HG02678 (cell line): ENCODE data around the gene NPPC.
"Not testable (repeated sequence)": the region's sequence is repeated elsewhere in the genome, so short reads cannot be mapped to it uniquely, and the experiment has no call there.

Source experiments
- ATAC-seq: cut with Tn5 transposase; IDR thresholded peaks from one replicate; pipeline ENCODE4 v1.9.1; 2021; ENCODE audit warnings: mild to moderate bottlenecking, moderate library complexity; ENCODE audit not compliant: unreplicated experiment

Gene NPPC, protein sequence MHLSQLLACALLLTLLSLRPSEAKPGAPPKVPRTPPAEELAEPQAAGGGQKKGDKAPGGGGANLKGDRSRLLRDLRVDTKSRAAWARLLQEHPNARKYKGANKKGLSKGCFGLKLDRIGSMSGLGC

DNA sequence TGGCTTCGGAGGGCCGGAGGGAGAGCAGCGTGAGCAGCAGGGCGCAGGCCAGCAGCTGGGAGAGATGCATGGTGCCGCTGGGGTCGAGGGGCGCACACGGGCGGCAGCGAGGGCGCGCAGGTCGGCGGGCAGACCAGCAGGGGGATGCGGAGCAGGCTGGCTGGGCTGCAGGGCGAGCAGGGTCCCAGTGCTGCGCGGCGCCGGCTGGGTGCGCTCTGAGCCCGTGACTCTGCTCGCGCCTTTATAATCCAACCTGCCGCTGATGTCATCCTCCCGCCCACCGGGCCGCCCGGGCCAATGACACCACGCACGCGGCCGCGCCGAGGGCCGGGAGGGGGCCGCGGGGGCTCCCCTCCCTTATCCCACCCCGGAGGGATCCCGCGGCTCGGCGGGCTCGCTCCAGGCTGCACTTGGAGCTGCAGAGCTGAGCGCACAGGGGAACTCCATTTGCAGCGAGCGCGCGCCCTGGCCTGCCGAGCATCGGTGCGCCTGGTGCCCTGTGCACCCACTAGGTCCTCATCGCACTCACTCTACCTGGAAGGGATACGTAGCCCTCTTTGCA is at the start of gene NPPC:
NPPC (minus strand) TSS at position 217 of the 562 bp plus-strand sequence; CDS start at position 70, 147 bp downstream.
- ATAC-seq, result peak; percentile 58

DNA sequence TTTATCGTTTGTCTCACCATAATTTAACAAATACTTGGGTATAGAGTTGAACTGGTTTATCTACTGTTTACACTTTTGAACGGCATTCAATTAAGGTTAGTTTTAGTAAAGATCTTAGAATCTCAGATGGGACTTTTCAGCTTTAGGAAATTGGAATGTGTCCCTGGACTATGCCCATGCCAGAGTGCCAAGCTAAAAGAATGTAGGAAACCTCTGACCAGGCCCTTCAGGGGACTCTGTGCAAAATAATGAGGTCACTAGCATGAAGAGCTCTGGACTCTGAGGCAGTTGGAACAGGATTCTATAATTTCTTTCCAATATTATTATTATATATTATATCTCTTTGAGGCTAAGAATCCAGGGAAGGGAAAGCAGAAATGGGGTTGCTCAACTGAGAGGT is 48.8 kb upstream of the NPPC start:
- ATAC-seq, result no peak

DNA sequence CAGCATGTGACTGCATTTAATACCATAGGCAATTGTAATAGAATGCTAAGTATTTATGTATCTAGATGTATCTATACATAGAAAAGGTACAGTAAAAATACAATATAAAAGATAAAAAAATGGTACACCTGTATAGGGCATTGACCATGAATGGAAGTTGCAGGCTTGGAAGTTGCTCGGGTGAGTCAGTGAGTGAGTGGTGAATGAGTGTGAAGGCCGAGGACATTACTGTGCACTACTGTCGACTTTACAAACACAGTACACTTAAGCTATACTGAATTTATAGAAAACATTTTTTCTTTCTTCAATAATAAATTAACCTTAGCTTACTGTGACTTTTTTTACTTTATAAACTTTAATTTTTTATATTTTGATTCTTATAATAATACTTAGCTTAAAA is 44.3 kb upstream of the NPPC start:
- ATAC-seq, result no peak

DNA sequence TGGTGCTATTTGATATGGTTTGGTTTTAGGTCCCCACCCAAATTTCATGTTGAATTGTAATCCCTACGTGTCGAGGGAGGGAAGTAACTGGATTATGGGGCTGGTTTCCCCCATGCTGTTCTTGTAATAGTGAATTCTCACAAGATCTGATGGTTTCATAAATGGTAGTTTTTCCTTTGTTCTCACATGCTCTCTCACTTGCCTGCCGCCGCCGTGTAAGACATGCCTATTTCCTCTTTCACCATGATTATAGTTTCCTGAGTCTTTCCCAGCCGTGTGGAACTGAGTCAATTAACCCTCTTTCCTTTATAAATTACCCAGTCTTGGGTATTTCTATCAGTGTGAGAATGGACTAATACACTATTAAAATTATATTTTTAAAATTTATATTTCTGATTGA is 42.6 kb upstream of the NPPC start:
- ATAC-seq, result no peak

DNA sequence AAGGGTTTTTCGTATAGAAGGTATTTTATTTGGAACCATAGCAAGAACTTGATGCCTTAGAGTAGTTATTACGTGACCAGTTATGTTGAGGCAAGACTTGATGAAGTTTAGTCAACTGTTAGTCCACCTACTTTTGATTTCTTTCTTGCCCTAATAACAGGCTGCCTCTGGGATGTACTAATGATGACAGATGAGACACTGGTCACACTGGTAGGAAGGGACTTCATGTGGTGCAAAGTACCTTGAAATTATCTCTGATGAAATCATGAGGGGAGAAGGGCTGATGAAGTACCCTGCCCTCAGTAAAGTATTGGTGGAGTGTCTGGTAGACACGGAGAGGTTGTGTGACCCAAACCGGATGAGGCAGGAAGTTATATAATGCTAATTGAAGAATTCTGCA is 40.7 kb upstream of the NPPC start:
- ATAC-seq, result no peak

DNA sequence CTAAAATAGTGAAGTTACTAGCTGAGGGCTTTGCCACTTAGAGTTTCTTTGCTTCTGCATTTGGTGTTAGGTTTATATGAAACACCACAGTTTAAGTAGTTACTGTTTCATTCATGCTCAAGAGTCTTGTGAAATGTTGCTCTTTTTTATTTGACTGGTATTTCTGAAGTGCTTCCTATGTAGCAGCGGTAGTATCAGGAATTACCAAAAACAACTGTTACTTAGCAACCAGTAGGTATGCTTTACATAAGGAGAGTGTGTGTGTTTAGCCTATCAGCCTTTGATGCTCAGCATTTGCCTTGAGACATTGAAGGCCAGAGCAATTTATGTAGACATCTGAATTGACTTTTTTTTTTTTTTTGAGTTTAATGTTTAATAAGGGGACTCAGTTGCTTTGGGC is 38.9 kb upstream of the NPPC start:
- no peak for ATAC-seq

DNA sequence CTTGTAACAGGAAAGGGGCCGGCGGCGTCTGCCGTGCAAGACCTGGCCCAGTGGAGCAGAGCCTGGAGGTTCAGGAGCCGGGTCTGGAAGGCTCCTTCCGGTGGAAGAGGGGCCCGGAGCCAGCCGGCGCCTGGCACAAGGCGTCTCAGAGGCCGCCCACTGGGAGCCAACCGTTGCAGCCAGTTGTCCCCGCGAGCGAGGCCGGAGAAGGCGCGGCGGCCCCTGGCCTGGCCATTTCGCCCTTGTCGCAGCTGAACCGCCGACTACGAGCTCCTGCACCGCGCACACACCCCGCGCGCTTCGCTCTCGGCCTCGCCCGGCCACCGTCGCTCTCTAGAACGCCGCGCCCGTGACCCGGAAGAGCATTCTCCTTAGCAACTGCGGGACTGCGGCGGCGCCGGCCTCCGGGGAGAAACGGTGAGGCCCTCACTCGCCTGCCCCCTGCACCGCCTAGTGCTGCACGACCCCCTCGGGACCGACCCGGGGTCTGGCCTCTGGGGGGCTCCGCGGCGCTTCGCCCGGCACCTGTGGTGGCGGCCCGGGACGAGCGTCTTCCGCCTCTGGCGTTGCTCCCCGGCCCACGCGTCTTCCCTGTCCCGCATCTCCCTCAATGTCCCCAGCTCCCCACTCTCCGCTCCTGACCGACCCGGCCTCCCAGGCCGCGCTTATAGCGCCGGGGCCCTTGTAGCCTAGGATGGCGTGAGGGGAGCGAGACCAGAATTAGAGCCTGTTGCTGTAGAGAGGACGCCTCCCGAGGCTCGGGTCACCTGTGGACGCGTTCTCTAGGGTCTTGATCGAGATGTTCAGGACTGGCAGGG is 35.4 kb upstream of the NPPC start, which contains the start of gene DIS3L2:
DIS3L2 (plus strand) TSS at position 365 of the 818 bp plus-strand sequence. CDS start 53,215 bp downstream, outside the sequence.
- peak; percentile 91 for ATAC-seq

DNA sequence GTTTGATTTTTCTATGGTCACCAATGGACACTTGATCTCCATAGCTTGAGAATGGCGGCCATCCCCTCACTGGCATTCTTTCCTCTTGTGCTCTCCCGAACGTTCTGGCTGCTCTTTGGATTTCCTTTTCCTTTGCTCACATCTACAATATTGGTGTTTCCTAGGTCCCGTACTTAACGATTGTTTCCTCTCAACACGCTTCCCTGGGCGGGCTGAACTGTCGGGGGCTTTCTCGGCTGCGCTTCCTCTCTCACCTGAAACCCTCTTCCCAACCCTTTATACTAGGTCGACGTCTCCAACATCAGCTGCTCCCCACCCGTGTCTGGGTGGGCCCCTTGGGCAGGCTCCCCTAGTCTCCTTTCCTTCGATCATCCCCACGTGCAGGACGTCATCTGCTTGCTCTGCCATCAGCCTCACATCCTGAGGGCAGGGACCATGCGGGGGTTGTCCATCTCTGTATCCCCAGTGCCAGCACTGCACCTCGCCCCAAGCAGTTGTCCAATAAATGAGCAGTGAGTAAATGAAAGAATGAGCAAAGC is 34.7 kb upstream of the NPPC start:
- peak; percentile 29 for ATAC-seq

DNA sequence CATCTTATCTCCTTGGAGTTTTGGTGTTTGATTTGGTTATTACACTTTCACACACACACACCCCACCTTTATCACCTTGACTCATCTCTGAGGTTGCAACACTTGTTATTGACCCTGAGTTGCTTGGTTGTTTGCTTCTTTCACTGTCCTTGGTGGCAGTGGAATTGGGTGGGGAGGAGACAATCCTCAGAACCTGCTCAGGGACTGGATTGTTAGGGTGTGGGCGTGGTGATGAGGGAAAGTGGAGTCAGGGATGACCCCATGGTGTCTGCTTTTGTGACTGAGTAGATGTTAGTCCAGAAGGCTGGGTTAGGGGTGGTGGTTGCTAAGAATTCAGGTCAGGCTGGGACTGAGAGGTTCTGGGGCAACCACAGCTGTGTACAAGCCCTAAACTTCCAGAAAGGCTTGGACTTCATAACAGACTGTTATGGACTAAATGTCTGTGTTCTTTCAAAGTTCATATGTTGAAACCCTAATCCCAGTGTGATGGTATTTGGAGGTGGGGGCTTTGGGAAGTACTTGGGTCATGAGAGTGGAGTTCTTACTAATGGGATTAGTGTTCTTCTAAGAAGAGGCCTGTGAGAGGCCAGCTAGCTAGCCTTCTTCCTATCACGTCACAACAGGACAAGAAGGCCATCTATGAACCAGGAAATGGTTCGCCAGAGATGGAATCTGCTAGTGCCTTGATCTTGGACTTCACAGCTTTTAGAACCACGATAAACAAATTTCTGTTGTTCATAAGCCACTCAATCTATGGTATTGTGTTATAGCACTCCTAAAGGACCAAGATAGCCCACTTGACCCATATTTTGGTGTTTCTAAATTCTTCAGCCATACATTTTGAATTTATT is 31.9 kb upstream of the NPPC start:
- ATAC-seq, result no peak

DNA sequence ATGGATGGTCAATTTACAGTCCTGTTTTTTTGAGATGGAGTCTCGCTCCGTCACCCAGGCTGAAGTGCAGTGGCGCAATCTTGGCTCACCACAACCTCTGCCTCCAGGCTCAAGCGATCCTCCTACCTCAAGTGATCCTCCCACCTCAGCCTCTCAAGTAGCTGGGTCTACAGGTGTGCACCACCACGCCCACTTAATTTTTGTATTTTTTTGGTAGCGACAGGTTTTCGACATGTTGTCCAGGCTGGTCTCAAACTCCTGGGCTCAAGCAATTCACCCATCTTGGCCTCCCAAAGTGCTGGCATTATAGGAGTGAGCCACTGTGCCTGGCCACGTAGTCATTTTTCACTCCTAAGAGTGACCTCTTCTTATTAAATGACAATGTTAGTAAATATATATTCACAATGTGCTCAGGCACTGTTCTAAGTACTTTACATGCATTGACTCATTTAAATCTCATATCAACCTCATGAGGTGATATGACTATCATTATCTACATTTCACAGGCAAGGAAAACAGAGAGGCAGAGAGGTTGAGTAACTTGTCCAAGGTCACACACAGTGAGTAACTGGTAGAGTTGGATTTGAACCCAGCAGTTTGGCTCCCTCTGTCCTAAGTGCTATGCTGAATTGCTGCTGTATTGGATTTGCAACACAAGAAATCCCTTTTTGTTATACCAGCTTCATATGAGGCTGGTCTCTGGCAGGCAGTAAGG is 29.7 kb upstream of the NPPC start:
- no peak for ATAC-seq

DNA sequence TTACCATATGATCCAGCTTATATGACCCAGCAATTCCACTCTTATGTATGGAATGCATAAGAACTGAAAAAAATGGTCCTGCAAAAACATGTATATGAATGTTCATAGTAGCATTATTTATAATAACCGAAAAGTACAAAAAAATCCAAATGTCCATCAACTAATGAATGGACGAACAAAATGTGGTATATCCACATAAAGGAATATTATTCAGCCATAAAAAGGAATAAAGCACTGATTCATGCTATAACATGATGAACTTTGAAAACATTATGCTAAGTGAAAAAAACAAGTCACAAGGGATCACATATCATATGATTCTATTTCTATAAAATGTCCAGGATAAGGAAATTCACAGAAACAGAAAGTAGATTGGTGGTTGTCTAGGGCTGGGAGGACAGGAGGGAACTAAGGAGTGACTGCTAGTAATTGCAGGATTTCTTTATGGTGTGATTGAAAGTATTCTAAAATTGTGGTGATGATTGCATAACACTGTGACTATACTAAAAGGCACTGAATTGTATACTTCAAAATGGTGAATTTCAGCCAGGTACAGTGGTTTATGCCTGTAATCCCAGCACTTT is 25.3 kb upstream of the NPPC start:
- no peak for ATAC-seq

DNA sequence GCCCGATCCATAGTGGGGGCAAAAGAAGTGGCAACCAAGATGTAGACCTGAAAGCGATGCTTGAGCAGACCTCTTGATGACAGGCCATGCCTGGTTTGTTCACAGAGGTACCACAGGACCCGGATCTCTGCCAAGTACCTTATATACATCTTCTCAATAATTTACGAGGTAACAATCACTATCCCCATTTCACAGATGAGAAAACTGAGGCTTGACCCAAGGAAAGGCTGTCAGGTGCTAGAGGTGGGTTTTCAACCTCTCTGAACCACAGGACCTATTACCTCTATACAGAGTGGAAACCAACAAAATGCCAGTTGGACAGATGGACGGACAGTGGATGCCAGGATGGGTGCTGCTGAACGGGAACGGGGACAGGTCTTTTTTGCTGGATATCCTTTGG is 21.5 kb upstream of the NPPC start:
- ATAC-seq, result no peak

DNA sequence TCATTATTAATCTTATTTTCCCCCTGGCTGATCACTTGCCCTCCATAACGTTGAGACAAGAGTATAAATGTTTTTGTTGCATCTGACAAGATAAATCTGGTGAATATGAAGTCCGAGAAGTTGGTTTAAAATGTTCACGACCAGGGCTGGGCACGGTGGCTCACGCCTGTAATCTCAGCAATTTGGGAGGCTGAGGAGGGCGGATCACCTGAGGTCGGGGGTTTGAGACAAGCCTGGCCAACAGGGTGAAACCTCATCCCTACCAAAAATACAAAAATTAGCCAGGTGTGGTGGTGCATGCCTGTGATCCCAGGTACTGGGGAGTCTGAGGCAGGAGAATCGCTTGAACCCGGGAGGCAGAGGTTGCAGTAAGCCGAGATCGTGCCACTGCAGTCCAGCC is 20.9 kb upstream of the NPPC start:
- ATAC-seq, result not testable (repeated sequence)

DNA sequence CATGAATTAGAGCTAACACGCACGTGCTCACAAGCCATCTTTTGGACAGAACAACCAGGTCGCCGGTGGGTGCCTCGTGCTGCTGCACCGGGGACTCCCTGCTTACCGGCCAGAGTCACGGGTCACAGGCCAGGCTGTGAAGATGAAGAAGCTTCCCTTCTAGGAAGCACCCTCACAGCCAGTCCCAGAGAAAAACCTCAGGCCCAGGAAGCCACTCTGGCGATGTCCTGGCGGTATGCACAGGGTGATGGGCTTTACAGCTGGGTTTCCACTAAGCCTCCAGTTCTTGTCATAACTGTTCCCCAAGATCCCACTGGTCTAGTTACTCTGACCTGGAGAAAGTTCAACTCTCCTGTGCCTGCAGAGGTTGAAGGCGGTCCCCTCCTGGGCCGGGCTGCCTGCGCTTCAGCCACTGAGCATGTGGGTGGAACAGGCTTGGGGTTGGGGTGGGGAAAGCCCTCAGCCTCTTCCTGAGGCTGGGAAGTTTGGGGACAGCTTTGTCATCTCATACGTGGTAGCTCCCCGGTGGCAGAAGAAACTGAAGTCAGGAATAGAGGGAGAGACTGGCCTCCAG is 20.1 kb upstream of the NPPC start:
- no peak for ATAC-seq

DNA sequence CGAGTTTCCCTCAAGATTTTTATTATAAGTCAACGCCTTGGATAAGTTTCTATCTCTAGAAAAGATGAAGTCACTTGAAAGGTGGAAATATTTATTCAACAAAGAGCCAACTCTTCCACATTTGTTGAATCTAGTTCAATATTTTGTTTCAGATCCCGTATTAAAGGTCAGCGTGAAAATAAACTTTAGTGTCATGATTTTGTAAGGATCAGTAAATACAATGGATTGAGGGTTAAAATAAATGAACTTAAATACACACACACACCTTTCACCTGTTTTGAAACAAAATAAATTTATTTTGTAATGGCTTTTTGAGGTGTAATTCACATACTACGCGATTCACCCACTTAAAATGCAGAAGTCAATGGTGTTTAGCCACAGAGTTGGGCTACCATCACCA is 16.0 kb upstream of the NPPC start:
- ATAC-seq, result no peak

DNA sequence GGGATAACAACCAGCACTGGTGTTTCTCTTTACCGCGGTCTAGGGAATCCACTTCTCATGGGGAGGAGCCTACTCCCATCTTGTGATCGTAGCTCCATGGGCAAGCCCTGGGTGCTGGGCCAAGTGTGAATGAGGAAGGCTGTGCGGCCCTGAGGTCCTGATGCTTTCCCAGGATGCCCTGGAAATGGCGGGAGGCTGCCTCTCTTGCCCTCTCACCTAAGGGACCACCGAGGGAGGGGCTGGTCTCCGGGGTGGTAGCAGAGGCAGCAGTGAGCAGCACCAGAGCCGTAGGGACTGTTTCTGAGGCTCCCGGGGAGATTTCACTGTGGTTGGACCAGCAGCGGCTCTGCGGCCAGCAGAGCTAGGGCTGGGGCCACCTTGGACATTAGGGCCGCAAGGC is 15.5 kb upstream of the NPPC start:
- ATAC-seq, result no peak

DNA sequence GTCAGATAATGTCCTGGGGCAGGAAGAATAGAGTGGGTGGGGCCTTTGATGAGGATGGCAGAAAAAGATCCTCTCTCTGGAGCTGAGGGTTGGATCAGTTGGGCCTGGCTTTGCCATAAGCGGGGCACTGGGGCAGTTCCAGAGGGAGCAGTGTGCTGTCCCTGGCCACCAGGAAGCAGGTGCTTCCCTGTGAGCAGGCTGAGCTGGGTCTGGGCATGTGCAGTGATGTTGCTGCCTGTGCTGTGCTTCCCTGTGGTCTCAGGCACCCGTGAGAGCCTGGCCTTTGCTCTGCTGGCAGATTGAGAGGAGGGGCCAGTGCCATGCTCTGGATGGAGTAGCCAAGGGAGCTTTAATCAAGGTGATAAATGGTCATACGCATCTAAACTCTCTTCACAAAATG is 14.6 kb upstream of the NPPC start:
- ATAC-seq, result no peak

DNA sequence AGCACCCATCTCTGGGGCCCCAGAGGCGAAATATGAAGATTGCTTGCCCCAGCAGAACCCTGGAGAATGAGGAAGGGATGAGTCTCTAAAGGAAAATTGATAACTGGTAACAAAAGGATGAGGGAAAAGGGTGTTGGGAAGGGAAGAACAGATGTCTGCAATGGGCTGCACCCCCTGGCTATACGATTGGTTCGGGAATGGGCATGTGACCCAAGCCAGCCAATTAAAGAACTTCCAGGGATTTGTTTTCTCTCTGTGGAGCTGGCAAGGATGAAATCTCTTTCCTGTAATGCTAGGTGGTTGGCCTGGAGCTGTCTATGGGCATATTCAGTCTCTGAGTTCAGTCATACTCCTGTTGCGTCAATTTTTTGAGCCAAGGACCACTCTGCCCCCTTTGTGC is 12.8 kb upstream of the NPPC start:
- ATAC-seq, result no peak

DNA sequence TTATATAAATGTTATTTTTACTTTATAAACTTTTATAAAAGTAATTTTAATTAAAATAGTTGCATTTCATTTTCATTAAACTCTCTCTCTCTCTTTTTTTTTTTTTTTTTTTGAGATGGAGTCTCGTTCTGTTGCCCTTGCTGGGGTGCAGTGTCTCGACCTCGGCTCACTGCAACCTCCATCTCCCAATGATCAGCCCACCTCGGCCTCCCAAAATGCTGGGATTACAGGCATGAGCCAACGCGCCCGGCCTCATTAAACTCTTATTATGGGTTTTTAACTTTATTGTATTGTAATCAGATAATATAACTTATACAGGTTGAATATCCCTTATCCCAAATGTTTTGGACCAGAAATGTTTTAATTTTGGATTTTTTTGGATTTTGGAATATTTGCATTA is 10.9 kb upstream of the NPPC start:
- no peak for ATAC-seq

DNA sequence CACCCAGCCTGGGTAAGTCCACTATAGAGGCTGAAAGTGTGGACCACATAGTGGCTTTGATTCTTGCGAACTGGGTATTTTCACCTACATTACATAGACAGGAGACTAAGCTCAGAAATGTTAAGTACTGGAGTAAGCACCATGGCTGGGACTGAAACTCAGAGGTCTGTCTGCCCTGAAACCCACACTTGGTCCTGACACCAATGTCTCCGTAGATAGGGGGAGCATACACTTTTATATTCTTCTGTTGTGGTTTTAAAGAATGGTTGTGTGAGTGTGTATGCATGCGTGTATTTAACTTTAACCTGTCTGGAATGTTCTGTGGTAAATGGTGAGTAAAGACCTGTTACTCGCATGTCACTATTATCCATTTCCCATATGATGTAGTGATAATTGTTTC is 10.3 kb upstream of the NPPC start:
- ATAC-seq, result no peak
